ENCODE measurements around the gene CRYBB3.

DNA sequence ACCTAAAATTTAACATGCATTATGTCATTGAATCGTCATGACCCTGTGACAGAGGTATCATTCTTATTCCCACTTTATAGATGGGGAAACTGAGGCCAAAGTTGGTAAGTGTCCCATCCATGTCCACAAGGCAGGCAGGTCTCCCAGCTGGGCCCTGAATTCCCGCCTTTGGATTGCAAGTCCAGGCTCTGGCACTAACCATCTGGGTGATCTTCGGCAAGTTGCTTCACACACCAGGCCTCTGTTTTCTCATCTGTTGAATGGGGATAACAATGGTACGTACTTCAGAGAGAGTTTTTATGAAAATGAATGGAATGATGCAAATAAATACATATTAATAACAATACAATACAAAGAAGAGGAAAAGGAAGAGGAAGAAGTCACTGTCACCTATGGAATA is 3.4 kb downstream of the CRYBB3 start:
- TF ChIP-seq, protein P1, sequence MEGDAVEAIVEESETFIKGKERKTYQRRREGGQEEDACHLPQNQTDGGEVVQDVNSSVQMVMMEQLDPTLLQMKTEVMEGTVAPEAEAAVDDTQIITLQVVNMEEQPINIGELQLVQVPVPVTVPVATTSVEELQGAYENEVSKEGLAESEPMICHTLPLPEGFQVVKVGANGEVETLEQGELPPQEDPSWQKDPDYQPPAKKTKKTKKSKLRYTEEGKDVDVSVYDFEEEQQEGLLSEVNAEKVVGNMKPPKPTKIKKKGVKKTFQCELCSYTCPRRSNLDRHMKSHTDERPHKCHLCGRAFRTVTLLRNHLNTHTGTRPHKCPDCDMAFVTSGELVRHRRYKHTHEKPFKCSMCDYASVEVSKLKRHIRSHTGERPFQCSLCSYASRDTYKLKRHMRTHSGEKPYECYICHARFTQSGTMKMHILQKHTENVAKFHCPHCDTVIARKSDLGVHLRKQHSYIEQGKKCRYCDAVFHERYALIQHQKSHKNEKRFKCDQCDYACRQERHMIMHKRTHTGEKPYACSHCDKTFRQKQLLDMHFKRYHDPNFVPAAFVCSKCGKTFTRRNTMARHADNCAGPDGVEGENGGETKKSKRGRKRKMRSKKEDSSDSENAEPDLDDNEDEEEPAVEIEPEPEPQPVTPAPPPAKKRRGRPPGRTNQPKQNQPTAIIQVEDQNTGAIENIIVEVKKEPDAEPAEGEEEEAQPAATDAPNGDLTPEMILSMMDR (IDR thresholded peaks at IDR 0.05): no peak
- no peak for TF ChIP-seq POLR2A (IDR thresholded peaks at IDR 0.05)

All from testis (tissue), 2 donors.